GM12875 (cell line): ENCODE data around the gene RBM38.
A peak's percentile ranks its signal among the peaks of the same experiment; 100 is the strongest.

ENCODE experiments used
- H3K4me3 ChIP-seq: one replicate; pipeline ENCODE4 v1.5.1; 2011; ENCODE audit warnings: low read depth, low read length, control low read depth
- TF ChIP-seq, protein P1 (sequence below): IDR thresholded peaks from 2 replicates; pipeline ENCODE4 v1.5.1; 2011; ENCODE audit warnings: low read depth, mild to moderate bottlenecking, control low read depth, inconsistent platforms, low read length, moderate library complexity, borderline replicate concordance; ENCODE audit not compliant: insufficient read depth

The RBM38 gene

DNA sequence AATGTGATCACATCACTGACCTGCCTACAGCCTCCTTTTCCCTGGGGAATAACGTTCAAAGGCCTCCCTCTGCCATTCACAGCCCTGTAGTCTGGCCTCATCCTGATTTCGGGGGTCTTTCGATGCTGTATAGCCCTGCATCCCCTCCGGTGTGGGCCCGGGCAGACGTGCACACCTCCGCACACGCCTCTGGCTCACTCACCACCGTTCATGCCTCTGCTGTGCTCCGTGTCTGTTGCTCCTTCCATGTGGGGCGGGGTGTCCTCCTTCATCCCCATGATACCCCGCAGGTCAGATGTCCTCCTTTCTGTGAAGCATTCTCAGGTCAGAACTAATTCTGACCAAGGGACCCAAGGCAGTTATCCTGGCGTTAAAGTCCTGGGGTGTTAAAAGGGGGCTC lies 13.8 kb upstream of the RBM38 start:
- TF ChIP-seq, protein P1, sequence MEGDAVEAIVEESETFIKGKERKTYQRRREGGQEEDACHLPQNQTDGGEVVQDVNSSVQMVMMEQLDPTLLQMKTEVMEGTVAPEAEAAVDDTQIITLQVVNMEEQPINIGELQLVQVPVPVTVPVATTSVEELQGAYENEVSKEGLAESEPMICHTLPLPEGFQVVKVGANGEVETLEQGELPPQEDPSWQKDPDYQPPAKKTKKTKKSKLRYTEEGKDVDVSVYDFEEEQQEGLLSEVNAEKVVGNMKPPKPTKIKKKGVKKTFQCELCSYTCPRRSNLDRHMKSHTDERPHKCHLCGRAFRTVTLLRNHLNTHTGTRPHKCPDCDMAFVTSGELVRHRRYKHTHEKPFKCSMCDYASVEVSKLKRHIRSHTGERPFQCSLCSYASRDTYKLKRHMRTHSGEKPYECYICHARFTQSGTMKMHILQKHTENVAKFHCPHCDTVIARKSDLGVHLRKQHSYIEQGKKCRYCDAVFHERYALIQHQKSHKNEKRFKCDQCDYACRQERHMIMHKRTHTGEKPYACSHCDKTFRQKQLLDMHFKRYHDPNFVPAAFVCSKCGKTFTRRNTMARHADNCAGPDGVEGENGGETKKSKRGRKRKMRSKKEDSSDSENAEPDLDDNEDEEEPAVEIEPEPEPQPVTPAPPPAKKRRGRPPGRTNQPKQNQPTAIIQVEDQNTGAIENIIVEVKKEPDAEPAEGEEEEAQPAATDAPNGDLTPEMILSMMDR: no peak
- H3K4me3 ChIP-seq: no peak overlapping the region

DNA sequence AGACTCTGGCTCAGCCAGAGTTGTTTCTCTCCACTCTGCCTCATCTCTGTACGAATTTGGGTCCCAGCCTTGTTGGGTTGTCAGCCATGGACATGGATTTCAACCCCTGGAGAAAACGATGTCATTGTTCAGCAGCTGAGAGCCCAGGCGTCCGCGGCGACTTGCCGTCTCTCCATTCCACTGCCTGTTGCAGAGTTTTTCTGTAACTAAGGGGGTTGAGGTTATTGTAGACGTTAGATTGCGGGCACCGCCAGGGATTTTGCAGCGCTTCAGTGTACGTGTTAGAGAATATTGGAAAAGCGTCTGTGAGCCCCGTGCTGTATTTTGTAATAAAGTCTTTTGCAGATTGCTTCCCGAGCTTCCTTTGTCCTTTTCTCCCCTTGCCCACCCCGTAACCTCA lies 13.1 kb upstream of the RBM38 start:
- no peak overlapping the region for H3K4me3 ChIP-seq

DNA sequence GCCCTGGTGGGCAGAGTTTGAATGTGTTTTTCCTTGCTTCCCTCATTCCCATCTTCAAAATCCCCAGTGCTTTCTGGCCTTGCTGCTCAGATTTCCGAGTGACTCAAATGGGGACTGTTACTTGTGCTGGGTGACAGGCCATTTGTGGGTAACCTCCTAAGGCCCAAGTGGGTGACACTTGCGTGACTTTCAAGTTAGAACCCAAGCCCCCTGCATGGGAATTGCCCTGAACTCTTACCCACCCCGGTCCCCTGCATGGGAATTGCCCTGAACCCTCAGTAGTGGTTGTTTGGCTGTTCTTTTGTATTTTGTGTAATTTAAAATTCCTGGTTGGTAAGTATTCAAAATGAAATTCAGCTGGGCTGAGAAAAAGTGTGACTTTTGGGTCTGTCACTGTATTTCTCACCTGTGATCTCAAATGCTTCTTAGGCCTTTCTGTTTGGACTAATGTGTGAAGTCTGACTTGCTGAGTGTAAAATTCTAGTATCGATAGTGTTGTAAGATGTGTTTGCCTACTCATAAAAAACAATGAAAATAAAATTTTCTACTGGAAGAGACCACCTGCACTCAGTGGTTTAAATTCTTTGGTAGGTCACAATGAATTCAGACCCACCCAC lies 12.4 kb upstream of the RBM38 start:
- no peak overlapping the region for H3K4me3 ChIP-seq
- TF ChIP-seq, protein P1: no peak

More for the DNA sequence above, 13.1 kb upstream of the RBM38 start:
- TF ChIP-seq, protein P1: no peak

DNA sequence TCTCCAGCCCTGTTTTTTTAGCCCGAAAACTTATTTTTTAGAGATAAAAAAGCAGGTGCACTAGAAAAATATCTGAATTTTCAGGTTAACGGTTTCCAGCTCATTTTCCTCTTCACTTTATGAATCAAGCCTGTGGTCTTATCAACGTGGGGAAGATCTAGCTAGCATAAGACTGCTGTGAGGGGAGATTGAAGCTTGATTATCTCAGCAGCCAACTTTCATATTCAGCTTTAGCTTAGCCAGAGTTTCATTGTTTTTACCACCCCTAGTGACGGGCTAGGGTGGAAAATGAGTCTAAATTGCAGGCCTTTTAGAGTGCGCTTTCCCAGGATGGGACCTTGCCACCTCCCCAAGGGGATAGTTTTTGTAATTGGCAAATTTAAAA lies 11.9 kb upstream of the RBM38 start:
- no peak overlapping the region for H3K4me3 ChIP-seq
- TF ChIP-seq, protein P1: no peak

DNA sequence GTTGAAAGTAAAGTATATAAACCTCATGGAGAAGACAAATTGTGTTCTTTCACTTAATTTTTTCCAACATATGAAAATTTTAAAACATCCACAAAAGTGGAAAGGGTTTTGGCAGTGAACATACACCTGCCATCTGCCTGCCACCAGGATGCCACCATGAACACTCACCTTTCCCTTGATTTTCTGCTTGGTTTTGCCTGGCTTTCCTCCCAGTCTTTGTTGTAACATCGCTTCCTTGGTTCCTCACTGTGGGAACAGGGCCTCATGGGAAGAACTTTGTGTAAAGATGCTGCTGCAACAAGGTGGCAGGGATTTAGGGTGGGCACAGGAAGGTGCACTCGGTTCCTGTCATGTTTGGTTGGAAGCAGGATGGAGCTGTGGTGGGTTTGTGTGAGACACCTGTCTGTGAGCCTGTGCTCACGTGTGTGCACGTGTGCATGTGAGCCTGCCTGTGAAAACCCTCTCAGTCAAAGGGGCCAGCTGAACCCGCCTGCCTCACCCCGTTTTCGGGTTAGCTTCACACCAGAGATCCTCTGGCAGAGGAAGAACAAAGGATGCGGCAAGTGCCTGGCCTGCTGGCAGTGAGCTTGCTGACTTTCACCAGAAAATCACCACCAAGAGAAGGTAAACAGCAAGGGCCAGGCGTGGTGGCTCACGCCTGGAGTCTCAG lies 11.0 kb upstream of the RBM38 start:
- no peak overlapping the region for H3K4me3 ChIP-seq
- TF ChIP-seq, protein P1: no peak

DNA sequence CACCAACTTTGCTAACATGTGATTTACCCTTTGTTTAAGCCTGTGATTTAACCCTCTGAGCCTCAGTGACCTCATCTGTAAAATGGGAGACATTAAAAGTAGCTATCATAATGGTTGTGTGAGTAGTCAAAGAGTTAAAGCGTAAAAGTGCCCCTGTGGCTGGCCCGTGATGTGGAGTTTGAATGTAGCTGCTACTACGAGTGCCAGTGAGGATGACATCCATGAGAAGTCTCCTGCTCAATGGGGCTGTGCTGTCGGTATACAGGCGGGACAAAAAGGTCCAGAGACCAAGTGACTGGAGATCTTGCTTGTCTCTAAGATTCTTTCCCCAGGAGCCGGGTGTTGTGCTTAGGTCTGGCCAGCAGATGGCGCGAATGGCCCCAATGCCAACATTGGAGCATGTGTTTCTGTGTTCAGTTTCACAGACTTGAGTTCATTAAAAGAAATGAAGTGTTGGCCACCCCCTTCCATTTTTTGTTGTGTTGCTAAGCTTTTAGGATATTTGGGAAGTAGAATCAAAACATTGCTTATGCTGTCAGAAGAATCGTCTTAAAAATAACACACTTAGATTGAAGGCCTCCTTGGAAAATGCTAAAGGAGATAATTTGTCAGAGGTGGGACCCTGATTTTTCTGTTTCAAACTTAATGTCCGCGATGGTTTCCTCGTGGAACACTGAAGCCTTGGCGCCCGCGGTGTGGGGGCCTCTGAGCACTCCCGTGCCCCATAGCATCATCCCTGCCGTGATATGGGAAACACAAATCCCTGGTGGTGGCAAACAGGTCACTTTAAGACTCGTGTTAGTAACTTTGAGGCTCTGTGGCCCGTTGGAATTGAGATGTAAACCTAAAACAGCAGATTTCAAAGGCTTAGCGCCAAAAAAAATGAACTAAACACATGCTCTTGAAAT lies 9.3 kb upstream of the RBM38 start:
- TF ChIP-seq, protein P1: peak; percentile 89

More for the DNA sequence above, 9.3 kb upstream of the RBM38 start:
- H3K4me3 ChIP-seq: no peak overlapping the region
